Caki2 (cell line): ENCODE results near the gene SIRPD. TPM values are rescaled to one million over a fixed set of nuclear protein-coding genes. Genes with fewer than 3 reads are reported as not detected.

ENCODE experiments used
- total RNA-seq: library from RNA; depleted of rRNA; stranded (reverse); fragments of >200 nt; shearing (Covaris generic); gene quantifications from 2 replicates; pipeline ENCODE4 v1.2.3, GENCODE V29; 2014; ENCODE audit warnings: low replicate concordance; rRNA removed

Gene SIRPD
- total RNA-seq, 1 experiment from 2014 or later = not detected

Other genes with a start within 250 kb of the SIRPD start
- gene SDCBP2, start 228.6 kb downstream of the SIRPD start, total RNA-seq = 1.9 and 3.2 TPM in 2 replicates
- 173 and 219 TPM in 2 replicates for gene FKBP1A, start 164.7 kb downstream of the SIRPD start, total RNA-seq
- gene NSFL1C, start 90.9 kb downstream of the SIRPD start, total RNA-seq = 118 and 119 TPM in 2 replicates
- gene SIRPB2, start 66.3 kb downstream of the SIRPD start, total RNA-seq = not detected in 2 replicates
- 2.1 and 10.4 TPM in 2 replicates for gene SIRPB1, start 62.3 kb upstream of the SIRPD start, total RNA-seq
- not detected in 2 replicates for gene SIRPG, start 100.1 kb upstream of the SIRPD start, total RNA-seq